Stimulated activated naive CD8-positive, alpha-beta T cell treated with anti-CD3 and anti-CD28 coated beads, Interleukin-15, Interleukin-2, amounts not matched to agents 100 ng/mL and 50 ng/mL, for 24 hours (primary cell): ENCODE data around the gene CCDC33.
A peak's percentile ranks its signal among the peaks of the same experiment; 100 is the strongest.

ENCODE experiments used
- H3K27ac Mint-ChIP-seq: one replicate; pipeline ENCODE4 v1.8.0; 2021; ENCODE audit warnings: mild to moderate bottlenecking, mixed read lengths
- H3K27me3 Mint-ChIP-seq: one replicate; pipeline ENCODE4 v1.8.0; 2021; ENCODE audit warnings: mixed read lengths
- H3K36me3 Mint-ChIP-seq: one replicate; pipeline ENCODE4 v1.8.0; 2021; ENCODE audit warnings: low read depth, mixed read lengths
- H3K4me1 Mint-ChIP-seq: one replicate; pipeline ENCODE4 v1.8.0; 2021; ENCODE audit warnings: low read depth, mixed read lengths
- H3K4me3 Mint-ChIP-seq: one replicate; pipeline ENCODE4 v1.8.0; 2021; ENCODE audit warnings: mild to moderate bottlenecking, mixed read lengths
- H3K9me3 Mint-ChIP-seq: one replicate; pipeline ENCODE4 v1.8.0; 2021; ENCODE audit warnings: mixed read lengths

CCDC33 gene

DNA sequence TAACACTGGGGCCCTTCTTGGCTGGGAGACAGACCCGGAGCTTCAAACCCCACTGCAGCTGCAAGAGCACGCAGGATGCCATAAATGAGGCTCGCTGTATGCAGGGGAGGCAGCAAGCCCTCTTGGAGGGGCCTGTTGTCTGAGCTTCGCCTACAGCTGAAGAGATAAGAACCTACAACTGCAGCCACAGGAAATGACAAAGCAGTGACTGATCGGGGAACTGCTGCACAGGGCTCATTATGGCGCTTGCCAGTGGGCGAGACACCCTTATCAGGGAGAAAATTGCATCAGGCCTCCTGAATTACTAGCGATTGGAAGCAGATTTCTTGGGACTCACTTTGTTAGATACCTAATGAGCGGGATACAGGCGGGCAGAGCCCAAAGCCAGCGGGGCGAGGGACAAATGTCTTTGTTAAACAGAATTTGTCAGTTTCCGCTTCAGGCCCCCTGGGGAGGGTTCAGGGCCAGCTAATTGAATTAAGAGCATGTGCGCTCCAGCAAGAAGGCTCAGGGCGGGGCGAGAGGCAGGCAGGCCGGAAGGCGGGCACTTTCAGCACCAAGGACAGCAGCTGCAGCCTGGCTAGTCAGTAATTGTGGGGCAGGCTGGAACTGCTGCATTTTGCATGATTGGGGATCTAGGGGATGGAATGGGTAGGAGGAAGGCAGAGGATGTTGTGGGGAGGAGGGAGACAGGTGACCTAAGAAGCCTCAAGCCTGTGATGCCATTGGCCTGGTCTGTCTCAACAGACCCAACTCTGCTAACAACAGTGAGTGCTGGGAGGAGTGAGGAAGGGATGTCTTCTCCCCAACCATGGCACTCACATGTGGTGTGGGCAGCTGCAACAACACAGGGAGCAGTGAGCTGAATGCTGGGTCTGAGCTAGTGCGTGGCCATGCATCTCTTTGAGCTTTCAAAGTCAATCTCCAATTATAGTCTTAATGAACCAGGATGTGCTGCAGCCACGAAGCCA lies 55.3 kb downstream of the CCDC33 start:
- peak overlapping the region; percentile 91 for H3K27ac Mint-ChIP-seq
- H3K27me3 Mint-ChIP-seq = peaks cover 30% of the 10 kb centered on the region
- peaks cover 24% of the 10 kb centered on the region for H3K4me1 Mint-ChIP-seq
- H3K9me3 Mint-ChIP-seq = no peaks in the 10 kb centered on the region
- peak overlapping the region; percentile 51 for H3K4me3 Mint-ChIP-seq
- no peaks in the 10 kb centered on the region for H3K36me3 Mint-ChIP-seq

GRCh38 chr15:74293021-74293810 lies 57.1 kb downstream of the CCDC33 start:
- no peak overlapping the region for H3K4me3 Mint-ChIP-seq
- H3K9me3 Mint-ChIP-seq = no peaks in the 10 kb centered on the region
- H3K27ac Mint-ChIP-seq = no peak overlapping the region
- H3K27me3 Mint-ChIP-seq = peaks cover 30% of the 10 kb centered on the region
- peaks cover 24% of the 10 kb centered on the region for H3K4me1 Mint-ChIP-seq
- no peaks in the 10 kb centered on the region for H3K36me3 Mint-ChIP-seq

DNA sequence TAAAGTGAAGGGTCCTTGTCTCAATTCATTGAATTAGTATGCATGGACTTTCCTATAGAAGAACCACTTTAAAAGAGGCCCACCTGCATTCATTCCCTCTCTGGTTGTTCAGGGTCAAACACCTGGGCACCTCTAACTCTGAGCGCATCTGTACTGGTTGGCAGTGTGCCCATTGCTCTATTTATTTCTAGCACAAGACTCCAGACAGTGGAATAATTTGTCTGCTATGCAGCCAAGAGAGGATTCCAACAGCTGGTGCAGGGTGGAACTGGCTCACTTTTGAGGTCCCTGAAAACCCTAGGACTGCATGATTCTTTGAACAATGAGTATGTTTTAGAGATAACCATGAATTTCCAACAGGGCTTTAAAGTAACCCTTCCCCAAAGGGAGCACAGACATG lies 57.9 kb downstream of the CCDC33 start:
- Mint-ChIP-seq H3K36me3 (no peaks in the 10 kb centered on the region), H3K4me3 (no peak overlapping the region), H3K27ac (no peak overlapping the region), H3K27me3 (peaks cover 25% of the 10 kb centered on the region), H3K4me1 (peaks cover 24% of the 10 kb centered on the region), H3K9me3 (no peaks in the 10 kb centered on the region)

DNA sequence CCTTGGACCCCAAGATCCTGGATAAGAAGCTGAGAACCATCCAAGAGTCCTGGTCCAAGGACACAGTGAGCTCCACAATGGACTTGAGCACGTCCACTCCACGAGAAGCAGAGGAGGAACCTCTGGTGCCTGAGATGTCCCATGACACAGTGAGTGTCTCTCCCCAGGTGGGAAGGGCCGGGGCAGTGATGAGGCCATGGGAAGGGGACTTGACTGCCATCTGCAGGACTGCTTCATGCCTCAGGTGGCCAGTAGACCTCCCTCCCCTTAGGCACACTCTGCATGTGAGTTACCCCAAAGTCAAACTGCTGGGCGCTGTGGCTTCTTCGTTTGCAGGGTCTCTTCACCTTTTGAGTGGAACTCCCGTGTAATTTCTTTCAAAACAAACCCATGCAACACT lies 59.7 kb downstream of the CCDC33 start:
- Mint-ChIP-seq H3K27ac (no peak overlapping the region), H3K9me3 (no peaks in the 10 kb centered on the region), H3K36me3 (no peaks in the 10 kb centered on the region), H3K4me1 (peaks cover 12% of the 10 kb centered on the region), H3K4me3 (no peak overlapping the region), H3K27me3 (peaks cover 31% of the 10 kb centered on the region)

DNA sequence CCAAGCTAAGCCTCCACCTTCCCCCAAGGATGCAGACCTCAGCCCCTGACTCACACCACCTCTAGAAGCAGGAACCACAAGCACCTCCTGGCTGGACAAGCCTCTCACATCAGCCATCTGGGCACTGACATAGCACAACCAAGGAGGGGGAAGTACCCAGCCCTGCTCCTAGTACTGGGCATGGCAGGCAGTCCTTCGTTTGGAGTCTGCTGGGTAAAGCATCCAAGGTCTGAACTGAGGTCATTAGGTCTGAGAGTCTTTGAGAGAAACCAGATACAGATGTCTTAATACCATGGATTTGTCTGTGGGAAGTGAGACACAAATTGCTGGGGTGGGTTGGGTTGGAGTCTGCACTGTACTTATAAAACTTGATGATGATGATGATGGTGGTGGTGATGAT lies 61.8 kb downstream of the CCDC33 start:
- H3K4me1 Mint-ChIP-seq = no peaks in the 10 kb centered on the region
- peaks cover 42% of the 10 kb centered on the region for H3K27me3 Mint-ChIP-seq
- no peaks in the 10 kb centered on the region for H3K36me3 Mint-ChIP-seq
- H3K27ac Mint-ChIP-seq = no peak overlapping the region
- no peaks in the 10 kb centered on the region for H3K9me3 Mint-ChIP-seq
- H3K4me3 Mint-ChIP-seq = no peak overlapping the region

GRCh38 chr15:74300057-74300795 lies 64.1 kb downstream of the CCDC33 start:
- Mint-ChIP-seq H3K27ac (no peak overlapping the region), H3K4me3 (no peak overlapping the region), H3K36me3 (no peaks in the 10 kb centered on the region), H3K4me1 (no peaks in the 10 kb centered on the region), H3K9me3 (no peaks in the 10 kb centered on the region), H3K27me3 (peaks cover 35% of the 10 kb centered on the region)

GRCh38 chr15:74301583-74302361 lies 65.6 kb downstream of the CCDC33 start:
- no peak overlapping the region for H3K27ac Mint-ChIP-seq
- H3K4me1 Mint-ChIP-seq = no peaks in the 10 kb centered on the region
- no peak overlapping the region for H3K4me3 Mint-ChIP-seq
- H3K9me3 Mint-ChIP-seq = no peaks in the 10 kb centered on the region
- H3K36me3 Mint-ChIP-seq = no peaks in the 10 kb centered on the region
- peaks cover 36% of the 10 kb centered on the region for H3K27me3 Mint-ChIP-seq

DNA sequence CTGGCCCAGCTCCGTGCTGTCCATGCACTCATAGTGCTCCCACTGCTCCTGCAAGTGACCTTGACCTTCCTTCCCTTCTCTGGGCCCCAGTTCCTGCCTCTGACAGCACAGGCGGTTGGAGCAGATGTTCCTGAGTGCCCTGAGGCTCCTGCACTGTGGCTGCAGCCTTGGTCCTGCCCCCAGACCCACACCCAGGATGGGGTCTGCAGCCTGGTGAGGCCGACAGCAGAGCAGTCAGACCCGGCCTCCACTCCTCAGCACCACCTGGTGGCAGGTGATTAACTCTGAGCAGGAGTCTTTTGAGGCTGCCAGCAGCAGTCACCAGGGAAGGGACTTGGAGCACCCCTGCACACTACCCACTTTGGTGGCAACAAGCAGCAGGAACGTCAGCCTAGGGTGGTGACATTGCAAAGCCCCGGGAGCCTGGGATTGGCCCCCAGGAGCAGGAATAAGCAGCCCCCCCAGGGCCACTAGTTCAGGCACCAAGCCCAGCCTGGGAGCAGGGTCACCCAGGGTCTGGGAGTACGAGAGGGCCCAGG lies 66.8 kb downstream of the CCDC33 start:
- Mint-ChIP-seq H3K9me3 (no peaks in the 10 kb centered on the region), H3K36me3 (no peaks in the 10 kb centered on the region), H3K4me3 (no peak overlapping the region), H3K27ac (no peak overlapping the region), H3K4me1 (no peaks in the 10 kb centered on the region), H3K27me3 (peaks cover 36% of the 10 kb centered on the region)

GRCh38 chr15:74303741-74304309 lies 67.7 kb downstream of the CCDC33 start:
- Mint-ChIP-seq H3K27ac (no peak overlapping the region), H3K4me3 (no peak overlapping the region), H3K9me3 (no peaks in the 10 kb centered on the region), H3K27me3 (peaks cover 36% of the 10 kb centered on the region), H3K36me3 (no peaks in the 10 kb centered on the region), H3K4me1 (no peaks in the 10 kb centered on the region)

- no peaks in the 10 kb centered on the region for H3K4me1 Mint-ChIP-seq
- H3K4me3 Mint-ChIP-seq = no peak overlapping the region
- H3K36me3 Mint-ChIP-seq = no peaks in the 10 kb centered on the region
- no peaks in the 10 kb centered on the region for H3K9me3 Mint-ChIP-seq
- no peak overlapping the region for H3K27ac Mint-ChIP-seq
- peaks cover 36% of the 10 kb centered on the region for H3K27me3 Mint-ChIP-seq
These were observed 68.3 kb downstream of the CCDC33 start for GRCh38 chr15:74304431-74304830.

DNA sequence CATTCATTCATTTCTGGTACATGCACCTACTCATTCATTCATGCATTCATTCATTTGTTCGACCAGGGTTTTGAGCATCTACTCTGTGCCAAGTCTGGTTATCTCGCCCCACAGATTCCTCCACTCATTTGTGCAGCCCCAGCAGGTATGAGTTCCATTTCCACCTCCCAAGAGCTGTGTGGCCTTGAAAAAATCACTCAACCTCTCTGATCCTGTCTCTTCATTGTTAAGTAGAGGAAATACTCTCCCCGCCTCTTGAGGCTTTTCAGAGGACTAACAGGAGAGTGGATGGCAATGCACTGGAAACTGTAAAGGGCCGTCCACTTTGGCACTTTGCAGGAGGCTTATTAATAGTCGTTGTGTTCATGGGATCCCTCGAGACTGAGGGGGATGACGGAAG lies 69.6 kb downstream of the CCDC33 start:
- Mint-ChIP-seq H3K4me3 (no peak overlapping the region), H3K9me3 (no peaks in the 10 kb centered on the region), H3K27me3 (peaks cover 26% of the 10 kb centered on the region), H3K27ac (no peak overlapping the region), H3K4me1 (no peaks in the 10 kb centered on the region), H3K36me3 (no peaks in the 10 kb centered on the region)

- Mint-ChIP-seq H3K27me3 (peaks cover 15% of the 10 kb centered on the region), H3K27ac (no peak overlapping the region), H3K36me3 (no peaks in the 10 kb centered on the region), H3K4me1 (no peaks in the 10 kb centered on the region), H3K9me3 (no peaks in the 10 kb centered on the region), H3K4me3 (no peak overlapping the region)
These were observed 70.7 kb downstream of the CCDC33 start for GRCh38 chr15:74306781-74307217.

- H3K27ac Mint-ChIP-seq = no peak overlapping the region
- no peaks in the 10 kb centered on the region for H3K9me3 Mint-ChIP-seq
- H3K4me3 Mint-ChIP-seq = no peak overlapping the region
- H3K27me3 Mint-ChIP-seq = peaks cover 7% of the 10 kb centered on the region
- H3K4me1 Mint-ChIP-seq = no peaks in the 10 kb centered on the region
- H3K36me3 Mint-ChIP-seq = no peaks in the 10 kb centered on the region
These were observed 72.0 kb downstream of the CCDC33 start for GRCh38 chr15:74307827-74308811.
